GM18526 (cell line): ENCODE results near the gene ASB10.

Experiments used
- POLR2A ChIP-seq: IDR thresholded peaks from 3 replicates; pipeline ENCODE4 v1.6.1; 2011; ENCODE audit not compliant: insufficient read length; ENCODE audit errors: extremely low read depth

ASB10 gene

DNA sequence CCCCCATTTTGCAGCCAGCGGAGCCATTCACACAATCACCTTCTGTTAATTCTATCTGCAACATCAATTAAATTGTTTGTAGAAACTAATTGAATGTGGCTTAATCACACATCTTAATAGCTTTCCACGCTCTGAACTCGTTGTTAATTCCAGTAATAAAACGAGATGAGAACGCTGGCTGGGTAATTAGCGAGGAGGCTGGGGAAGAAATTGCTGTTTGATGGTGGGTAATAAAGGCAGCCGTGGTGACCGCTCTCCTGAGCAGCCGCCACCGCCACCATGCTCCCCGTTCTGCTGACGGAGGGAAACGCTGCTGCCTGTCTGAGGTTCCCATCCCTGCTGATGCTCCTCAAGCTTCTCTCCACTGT lies 55.8 kb downstream of the ASB10 start:
- no peak for TF ChIP-seq POLR2A

DNA sequence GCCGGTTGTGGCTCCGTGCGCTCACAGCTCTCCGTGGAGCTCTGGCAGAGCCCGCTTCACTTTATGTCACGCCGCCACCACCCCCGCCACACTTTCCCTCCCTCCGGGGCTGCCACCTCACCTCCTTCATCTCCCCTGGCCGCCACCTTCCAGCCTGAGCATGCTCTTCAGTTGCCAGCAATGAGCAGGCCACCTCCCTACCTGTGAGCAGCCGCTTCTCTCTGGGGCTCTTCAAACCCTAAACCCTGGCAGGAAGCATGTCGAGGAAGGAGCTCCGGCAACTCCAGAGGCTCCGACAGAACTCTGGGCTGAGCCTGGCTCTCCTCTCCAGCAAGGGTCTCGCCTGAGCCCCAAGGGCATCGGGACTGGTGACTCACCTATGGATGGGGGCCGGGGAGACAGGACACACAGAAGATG lies 56.3 kb downstream of the ASB10 start:
- no peak for TF ChIP-seq POLR2A

DNA sequence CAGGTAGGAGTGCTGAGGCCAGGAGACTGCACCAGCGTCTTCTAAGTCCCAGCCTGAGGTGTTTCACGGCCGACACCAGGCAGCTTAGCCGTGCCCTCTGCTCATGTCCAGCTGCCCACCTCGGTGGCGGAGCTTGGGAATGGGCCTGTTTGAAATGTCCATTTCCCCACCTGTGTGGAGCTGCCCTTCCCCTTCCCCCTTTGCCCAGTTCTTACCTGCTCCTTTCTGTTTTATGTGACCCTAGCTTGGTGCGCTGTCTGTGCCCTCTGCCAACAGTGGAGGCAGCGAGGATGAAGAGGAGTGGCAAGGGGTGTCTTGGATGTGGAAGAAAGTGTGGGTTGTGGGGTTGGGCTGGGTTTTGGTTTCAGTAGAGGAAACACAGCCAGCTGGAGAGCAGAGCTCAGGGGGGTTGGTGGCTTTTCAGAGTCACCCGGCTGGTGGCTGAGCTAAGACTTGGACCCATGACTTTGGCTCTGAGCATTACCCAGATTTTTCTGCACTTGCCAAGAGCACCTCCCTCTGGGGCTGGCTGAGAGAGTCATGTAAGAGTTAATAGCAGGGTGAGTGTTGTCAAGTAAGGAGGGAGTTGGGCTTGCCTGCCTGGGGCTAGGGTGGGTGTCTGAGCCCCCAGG lies 57.0 kb downstream of the ASB10 start:
- TF ChIP-seq POLR2A: no peak

DNA sequence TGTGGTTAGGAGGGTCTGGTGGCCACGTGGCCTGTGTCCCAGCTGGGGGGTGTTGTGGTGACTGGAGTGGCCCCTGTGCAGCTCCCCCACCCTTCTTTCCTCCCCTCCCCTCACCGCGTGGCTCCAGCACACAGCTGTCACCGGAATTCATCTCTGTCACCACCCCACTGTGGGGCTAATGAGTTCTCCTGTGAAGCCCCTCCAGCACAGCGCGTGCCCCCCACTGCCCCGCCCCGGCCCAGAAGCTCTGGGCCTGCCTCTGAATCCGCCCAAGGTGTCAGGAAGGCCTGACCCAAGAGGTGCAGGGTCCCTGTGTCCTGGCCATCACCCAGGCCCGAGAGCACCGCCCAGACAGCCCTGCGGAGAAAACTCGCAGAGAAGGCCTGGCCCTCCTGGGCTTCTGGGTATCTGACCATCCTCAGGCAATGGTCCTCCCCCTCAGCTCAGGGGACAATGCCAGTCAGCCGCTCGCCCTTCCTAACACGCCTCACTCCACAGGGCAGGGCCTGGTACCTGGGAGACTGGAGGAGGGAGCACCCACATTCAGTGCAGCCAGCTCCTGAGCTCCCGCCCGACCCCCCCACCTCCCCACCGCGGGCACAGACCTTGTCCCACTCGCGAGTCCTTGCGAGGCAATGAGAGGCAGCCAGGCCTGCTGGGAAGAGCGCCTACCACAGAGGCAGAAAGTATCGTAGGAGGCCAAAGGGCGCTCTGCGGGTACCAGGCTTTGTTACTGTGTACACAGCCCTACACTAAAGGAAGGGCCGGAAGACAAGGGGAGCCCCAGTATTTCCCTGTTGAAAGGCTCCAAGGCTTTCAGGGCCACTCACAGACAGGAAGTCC lies 57.7 kb downstream of the ASB10 start:
- TF ChIP-seq POLR2A: no peak

DNA sequence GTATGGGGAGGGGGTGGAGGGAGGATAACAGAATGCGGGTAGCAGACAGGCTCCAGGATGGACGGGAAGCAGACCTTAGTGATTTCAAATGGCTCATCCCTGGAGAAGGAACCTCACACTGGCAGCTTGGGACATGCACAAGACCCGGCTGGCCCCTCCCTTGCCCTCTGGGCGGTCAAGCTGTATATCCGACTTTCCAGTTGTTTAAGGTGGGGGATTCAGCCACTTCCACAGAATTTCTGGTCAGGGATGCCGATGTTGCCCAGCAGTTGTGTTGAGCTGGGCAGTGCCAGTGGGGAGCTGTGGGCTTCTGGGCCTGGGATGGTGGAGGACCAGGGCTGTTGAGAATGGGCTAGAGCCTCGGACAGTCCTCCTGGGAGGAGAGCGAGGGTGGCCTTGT lies 58.3 kb downstream of the ASB10 start:
- no peak for TF ChIP-seq POLR2A

DNA sequence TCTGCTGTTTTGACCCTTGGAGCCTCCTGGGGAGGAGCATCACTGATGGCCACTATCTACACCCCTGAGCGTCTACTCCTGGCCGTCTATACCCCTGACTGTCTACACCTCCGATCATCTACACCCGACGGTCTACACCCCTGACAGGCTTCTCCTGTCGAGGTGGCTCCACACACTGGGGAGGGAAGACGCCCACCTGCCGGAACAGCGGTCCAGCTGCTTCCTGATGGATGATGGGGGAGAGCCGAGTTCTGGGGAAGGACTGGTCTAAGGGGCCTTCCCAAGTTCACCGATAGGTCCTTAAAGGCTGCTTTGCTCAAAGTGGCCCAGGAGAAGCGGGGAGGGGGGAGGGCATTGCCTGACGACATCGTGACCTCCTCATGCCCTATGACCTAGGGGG lies 58.9 kb downstream of the ASB10 start:
- TF ChIP-seq POLR2A: no peak

DNA sequence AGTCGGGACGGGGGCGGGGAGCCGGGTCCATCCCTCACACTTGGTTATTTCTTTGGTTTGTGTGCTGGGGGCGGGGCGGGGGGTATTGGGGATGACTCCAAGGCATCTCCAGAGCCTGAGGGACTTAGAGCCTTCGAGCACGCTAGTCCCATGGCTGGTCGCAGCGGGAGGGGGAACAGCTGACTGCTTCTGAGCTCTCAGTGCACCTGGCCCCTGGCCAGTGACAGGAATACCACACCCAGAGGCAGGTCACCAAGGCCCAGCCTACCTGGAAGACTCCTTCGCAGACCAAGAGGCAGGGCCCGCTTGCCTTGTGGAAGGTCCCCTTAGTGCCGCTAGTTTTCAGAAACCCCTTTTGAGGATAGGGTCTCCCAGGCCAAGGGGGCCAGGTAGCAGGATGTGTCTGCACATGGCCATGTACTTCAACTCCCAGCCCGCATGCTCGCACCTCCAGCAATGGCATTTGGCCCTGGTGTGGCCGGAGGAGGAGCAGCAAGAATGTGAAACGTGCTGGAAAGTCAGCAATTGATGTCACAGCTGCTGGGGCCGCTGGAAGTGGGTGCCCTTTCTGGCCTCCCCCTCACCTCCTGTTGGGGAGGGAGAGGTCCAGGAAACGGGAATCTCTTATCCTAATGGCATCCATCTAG lies 60.4 kb downstream of the ASB10 start:
- no peak for TF ChIP-seq POLR2A

DNA sequence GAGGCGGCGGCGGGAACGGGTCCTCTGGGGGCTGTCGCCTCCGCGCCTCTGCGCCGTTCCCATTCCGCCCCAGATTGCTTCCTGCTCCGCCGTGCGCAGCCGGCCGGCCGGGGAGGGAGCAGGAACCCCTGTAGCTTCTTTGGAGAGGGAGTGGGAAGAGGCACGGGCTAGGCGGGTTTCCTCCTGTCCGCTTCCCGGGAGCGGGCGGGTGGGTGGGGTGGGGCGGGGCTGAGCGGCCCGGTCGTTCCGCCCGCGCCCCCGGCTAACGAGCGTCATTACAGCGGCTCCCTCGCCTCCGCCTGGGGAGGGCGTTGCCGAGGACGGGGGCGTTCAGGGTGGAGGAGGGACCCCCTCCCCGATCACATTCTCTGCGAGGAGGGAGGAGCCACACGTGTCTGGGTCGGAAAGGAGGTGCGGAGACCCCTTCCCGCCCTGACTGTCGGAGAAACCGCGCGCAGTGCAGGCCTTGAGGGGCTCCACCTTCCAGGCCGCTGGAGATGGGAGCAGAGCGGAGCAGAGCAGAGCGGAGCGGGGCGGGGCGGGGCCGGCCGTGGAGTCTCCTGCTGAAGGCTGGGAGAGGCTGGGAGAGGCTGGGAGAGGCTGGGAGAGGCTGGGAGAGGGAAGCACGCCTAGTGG lies 61.1 kb downstream of the ASB10 start:
- TF ChIP-seq POLR2A: no peak
